Thoracic aorta (tissue), 2 donors: ENCODE measurements around the gene DCAKD. TPM values are rescaled to one million over a fixed set of nuclear protein-coding genes. Genes with fewer than 3 reads are reported as not detected.

Source experiments
- ATAC-seq: fragments of 150-250 bp; one replicate; pipeline ENCODE4 v1.8.0; 2017; ENCODE audit warnings: low read depth; ENCODE audit not compliant: insufficient number of reproducible peaks, low FRiP score
- DNase-seq: peaks from one replicate; pipeline ENCODE4 v3.0.0-alpha.2; 2020; ENCODE audit warnings: low spot score
- H3K27ac ChIP-seq, 2 donors: fragments of 200-600 bp; sonication (generic); 1 replicate in 1 of 2; 2 replicates in 1 of 2; pipeline ENCODE4 v1.5.1; 2016; ENCODE audit warnings: mild to moderate bottlenecking in 2 of 2, moderate library complexity in 2 of 2
- H3K27me3 ChIP-seq: fragments of 200-600 bp; sonication (generic); replicated peaks from 2 replicates; pipeline ENCODE4 v1.6.0; 2016; ENCODE audit warnings: mild to moderate bottlenecking; ENCODE audit not compliant: insufficient read depth
- H3K36me3 ChIP-seq: fragments of 200-600 bp; sonication (generic); one replicate; pipeline ENCODE4 v1.5.1; 2016
- H3K4me1 ChIP-seq, 2 donors: fragments of 200-600 bp; sonication (generic); 1 replicate in 1 of 2; 2 replicates in 1 of 2; pipeline versions ENCODE4 v1.5.1 to v1.6.0; 2016; ENCODE audit warnings: low read depth in 2 of 2, mild to moderate bottlenecking in 1 of 2; ENCODE audit not compliant: control insufficient read depth in 1 of 2
- H3K4me3 ChIP-seq: fragments of 200-600 bp; sonication (generic); 2 replicates; pipeline ENCODE4 v1.5.1; 2016; ENCODE audit warnings: mild to moderate bottlenecking
- H3K9me3 ChIP-seq: fragments of 200-600 bp; sonication (generic); 2 replicates; pipeline ENCODE4 v1.5.1; 2016
- CTCF ChIP-seq: fragments of 200-600 bp; sonication (generic); IDR thresholded peaks from one replicate; pipeline ENCODE4 v1.5.1; 2019; ENCODE audit warnings: antibody characterized with exemption
- total RNA-seq, 2 donors: library from RNA; depleted of rRNA; stranded (reverse); fragments of >200 nt; gene quantifications; one replicate each; pipeline versions ENCODE4 v1.1.0 to v1.2.3, GENCODE V29; 2016

The DCAKD gene
- total RNA-seq, 2 donors from 2014 or later: 34.6 to 56.5 TPM

- Histone ChIP-seq H3K27ac (no peak overlapping the region), H3K9me3 (no peaks in the 10 kb centered on the region), H3K4me1 (peaks cover 0 to 2% of the 10 kb centered on the region in 2 donors), H3K4me3 (no peak overlapping the region), H3K36me3 (no peaks in the 10 kb centered on the region), H3K27me3 (no peaks in the 10 kb centered on the region)
- ATAC-seq: no peak
- TF ChIP-seq CTCF: no peak
- no peak for DNase-seq
Measured at GRCh38 chr17:44992242-44992939, 59.0 kb downstream of the DCAKD start.

- no peak for ATAC-seq
- no peaks in the 10 kb centered on the region for H3K27me3 ChIP-seq
Measured at GRCh38 chr17:44990994-44991393, 60.4 kb downstream of the DCAKD start.

GRCh38 chr17:44989552-44990138 is 61.8 kb downstream of the DCAKD start:
- Histone ChIP-seq H3K9me3 (no peaks in the 10 kb centered on the region), H3K27me3 (no peaks in the 10 kb centered on the region), H3K4me1 (peaks cover 0 to 5% of the 10 kb centered on the region in 2 donors), H3K4me3 (no peak overlapping the region), H3K27ac (no peak overlapping the region), H3K36me3 (no peaks in the 10 kb centered on the region)
- no peak for DNase-seq
- TF ChIP-seq CTCF: no peak
- no peak for ATAC-seq

More at GRCh38 chr17:44990994-44991393, 60.4 kb downstream of the DCAKD start:
- no peak overlapping the region for H3K27ac ChIP-seq
- TF ChIP-seq CTCF: no peak
- H3K9me3 ChIP-seq: no peaks in the 10 kb centered on the region
- no peak overlapping the region for H3K4me3 ChIP-seq
- H3K4me1 ChIP-seq: peaks cover 0 to 5% of the 10 kb centered on the region in 2 donors
- DNase-seq: no peak
- no peaks in the 10 kb centered on the region for H3K36me3 ChIP-seq

GRCh38 chr17:44988044-44988942 is 63.1 kb downstream of the DCAKD start:
- TF ChIP-seq CTCF: no peak
- H3K4me1 ChIP-seq: peaks cover 0 to 5% of the 10 kb centered on the region in 2 donors
- no peaks in the 10 kb centered on the region for H3K27me3 ChIP-seq
- H3K27ac ChIP-seq: no peak overlapping the region
- H3K36me3 ChIP-seq: no peaks in the 10 kb centered on the region
- ATAC-seq (no peak), DNase-seq (no peak)
- no peak overlapping the region for H3K4me3 ChIP-seq
- H3K9me3 ChIP-seq: no peaks in the 10 kb centered on the region

- ATAC-seq: no peak
Measured at GRCh38 chr17:44983563-44983962, 67.9 kb downstream of the DCAKD start.

More at GRCh38 chr17:44983563-44983962, 67.9 kb downstream of the DCAKD start:
- Histone ChIP-seq H3K27me3 (no peaks in the 10 kb centered on the region), H3K4me1 (peaks cover 0 to 5% of the 10 kb centered on the region in 2 donors), H3K9me3 (no peaks in the 10 kb centered on the region), H3K4me3 (no peak overlapping the region), H3K36me3 (no peaks in the 10 kb centered on the region), H3K27ac (no peak overlapping the region)
- TF ChIP-seq CTCF: no peak
- DNase-seq: no peak
